ENCODE measurements around the gene IRX2.

The IRX2 gene

DNA sequence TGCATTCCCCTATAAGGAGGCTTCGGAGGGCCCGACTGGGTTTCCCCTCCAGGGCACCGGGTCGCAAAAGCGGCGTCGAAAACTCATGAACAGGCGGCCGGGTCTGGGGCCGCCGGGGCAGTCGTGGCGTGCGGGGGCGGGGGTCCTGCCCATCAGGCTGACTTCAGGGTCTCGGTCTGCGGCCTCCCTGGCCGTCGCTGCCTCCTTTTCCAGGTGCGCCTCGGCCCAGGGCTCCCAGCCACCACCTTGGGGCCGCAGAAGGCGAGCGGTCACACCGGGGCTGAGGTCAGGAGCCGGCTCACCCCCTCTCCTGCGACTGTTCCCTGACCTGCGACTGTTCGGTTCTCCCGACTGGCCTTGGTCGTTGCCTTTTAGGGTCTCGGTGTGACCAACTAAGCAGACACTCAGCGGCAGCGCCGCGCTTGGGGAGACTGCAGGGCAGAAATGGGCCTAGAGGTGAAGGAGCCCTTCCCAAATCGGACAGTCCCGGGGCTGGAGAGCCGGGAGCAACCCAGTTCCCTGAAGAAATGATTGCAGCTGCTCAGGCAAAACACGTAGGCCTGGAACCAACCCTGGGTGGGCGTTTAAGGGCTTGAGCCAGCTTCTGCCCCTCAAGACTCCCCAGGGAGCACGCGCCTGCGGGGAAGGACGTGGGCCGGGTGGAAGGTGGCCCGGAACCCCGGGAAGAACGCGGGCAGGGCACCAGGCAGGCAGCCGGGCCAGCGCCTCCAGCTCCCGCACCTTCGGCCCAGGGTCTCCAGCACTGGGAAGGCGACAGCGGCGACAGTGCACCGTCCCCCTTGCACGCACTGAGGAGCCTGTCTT is 11.2 kb downstream of the IRX2 start:
- no peak for DNase-seq

- peak; percentile 36 for DNase-seq
Measured at GRCh38 chr5:2739360-2740050, 12.0 kb downstream of the IRX2 start.

GRCh38 chr5:2738700-2739359 is 12.6 kb downstream of the IRX2 start:
- no peak for DNase-seq

GRCh38 chr5:2738156-2738699 is 13.2 kb downstream of the IRX2 start:
- DNase-seq = no peak

GRCh38 chr5:2737273-2738155 is 14.0 kb downstream of the IRX2 start:
- DNase-seq = no peak

- no peak for DNase-seq
Measured at GRCh38 chr5:2736872-2737271, 14.6 kb downstream of the IRX2 start.

DNA sequence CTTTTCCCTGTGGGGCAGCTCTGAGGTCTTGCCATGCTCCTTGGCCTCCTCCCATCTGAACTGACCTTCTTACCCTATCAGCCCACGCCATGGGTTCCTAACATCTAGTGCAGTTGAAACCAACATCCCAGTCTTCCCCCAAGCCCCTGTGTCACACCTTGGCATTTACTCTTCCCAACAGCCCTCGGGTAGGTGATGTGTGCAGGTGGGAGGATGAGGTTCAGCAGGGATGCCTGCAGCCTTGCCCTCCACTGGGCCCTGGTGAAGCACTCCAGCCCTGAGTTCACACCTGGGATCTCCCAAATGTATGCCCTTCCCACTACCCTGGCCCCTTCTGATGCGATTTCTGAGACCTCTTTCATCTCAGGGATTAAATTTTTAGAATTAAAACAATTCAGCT is 15.5 kb downstream of the IRX2 start:
- no peak for DNase-seq

DNA sequence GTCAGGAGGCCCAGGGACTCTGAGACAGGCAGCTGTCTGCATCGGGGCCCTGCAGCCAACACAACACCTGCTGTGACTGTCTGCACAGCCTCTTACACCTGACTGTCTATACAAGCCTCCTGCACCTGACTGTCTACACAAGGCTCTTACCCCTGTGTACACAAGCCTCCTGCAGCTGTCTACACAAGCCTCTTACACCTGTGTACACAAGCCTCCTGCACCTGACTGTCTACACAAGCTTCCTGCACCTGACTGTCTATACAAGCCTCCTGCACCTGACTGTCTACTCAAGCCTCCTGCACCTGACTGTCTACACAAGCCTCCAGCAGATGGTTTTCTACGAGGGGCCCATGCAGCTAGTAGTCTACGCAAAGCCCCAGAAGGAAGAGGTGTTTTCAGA is 18.6 kb downstream of the IRX2 start:
- peak; percentile 56 for DNase-seq

DNA sequence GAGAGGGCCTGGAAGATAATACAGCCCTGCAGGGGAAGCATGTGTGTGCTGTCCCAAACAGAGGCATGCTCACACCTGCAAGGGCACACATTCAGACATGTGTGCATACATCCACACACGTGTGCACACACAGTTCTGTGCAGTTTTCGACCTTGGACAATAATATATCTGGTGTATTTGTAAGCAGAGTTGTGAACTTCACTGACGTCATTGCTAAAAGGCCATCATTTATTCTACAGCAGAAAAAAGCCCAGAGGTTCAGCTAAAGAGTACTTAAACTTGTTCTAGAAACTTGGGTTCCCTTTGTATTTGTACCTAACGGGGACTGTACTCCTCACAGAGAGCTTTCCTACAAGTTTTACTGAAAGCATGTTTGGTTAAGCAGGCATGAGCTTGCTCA is 19.5 kb downstream of the IRX2 start:
- DNase-seq = no peak

- DNase-seq = no peak
Measured at GRCh38 chr5:2729189-2729588, 22.3 kb downstream of the IRX2 start.

DNA sequence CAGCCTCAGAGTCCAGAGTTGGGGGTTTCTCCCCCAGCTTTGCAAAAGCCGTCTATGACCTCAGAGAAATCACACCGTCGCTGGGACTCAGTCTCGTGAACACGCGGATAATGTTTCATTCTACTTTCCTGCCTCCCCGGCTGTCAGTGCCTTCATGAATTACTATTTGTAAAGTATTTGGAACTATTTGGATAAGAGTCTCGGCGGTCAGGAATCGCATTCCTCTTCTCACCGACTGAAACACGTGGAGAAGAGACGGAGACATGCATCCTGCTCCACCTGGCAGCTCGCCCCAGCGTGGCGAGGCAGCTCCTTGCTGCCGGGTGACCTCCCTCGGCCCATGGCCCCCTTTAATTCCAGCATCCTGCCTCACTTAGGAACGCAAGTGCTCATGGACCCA is 23.9 kb downstream of the IRX2 start:
- DNase-seq = no peak

DNA sequence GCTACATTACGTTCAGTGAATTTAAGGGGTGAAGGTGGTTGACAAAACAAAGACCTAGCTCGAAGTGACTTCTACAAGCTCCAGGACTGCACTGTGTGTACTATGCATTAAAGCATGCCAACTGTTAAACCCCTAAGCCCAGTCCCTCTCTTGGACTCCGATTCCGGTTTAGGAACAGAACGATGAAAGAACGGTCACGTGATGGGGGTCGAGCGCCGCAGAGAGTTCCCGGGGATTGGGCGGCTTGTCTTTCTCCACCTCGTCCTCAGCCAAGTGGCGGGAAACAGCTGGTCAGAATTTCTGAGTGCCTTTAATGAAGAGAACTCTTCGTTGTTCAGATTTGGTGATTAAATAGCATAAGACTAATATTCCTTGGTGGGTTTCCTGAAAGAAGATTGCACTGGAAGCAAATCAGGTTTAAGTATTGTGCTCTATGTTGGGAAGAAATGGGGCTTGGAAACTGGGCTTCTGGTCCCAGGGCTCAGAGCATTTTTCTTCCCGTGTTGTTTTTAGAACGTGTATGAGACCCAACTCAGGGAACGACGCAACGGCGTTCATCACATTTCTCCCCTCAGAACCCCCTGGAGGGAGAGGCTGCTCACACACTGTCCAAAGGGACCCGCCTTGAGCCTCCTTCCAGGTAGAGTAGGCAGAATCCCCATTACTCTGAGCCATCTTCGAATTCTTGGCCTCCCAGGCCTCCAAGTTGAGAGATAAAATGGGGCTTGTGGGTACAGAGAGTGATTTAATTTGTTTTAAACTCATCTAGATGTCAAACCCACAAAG is 25.3 kb downstream of the IRX2 start:
- DNase-seq = no peak

DNA sequence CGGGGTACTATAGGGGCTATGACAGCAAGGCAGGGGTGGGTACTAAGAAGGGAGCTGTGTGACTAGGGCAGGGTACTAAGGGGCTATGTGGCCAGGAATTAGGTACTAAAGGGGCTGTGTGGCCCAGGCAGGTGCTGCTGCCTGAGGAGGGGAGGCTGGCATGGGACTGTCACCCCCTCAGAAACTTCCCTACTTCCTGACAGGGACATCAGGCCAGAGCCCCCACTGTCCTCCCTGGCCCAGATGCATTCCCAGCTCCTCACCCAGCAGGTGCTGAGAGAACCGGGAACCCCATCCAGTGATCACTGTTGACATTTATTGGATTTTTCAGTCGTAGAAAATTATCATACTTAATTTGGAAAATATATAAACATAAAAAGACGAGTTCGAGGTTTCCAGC is 26.6 kb downstream of the IRX2 start:
- no peak for DNase-seq

- no peak for DNase-seq
Measured at GRCh38 chr5:2724031-2724581, 27.4 kb downstream of the IRX2 start.

DNA sequence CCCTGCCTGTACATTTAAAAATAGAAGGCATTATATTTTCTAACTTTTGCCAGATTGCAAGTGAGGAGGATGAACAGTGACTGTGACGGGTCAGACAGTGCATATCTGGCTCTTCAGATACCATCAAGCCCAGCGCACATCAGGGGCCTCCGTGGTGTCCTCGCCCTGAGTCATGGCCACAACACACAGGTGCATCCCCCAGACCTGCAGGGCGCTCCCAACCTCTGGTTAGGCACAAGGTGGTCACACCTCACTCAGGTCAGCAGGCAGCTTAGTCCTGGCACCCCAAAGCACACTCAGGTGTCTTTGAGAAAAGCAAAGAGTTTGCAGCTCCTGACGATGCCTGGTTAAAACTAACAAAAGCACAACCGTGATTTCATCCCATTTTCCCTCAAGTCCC is 28.6 kb downstream of the IRX2 start:
- no peak for DNase-seq

DNA sequence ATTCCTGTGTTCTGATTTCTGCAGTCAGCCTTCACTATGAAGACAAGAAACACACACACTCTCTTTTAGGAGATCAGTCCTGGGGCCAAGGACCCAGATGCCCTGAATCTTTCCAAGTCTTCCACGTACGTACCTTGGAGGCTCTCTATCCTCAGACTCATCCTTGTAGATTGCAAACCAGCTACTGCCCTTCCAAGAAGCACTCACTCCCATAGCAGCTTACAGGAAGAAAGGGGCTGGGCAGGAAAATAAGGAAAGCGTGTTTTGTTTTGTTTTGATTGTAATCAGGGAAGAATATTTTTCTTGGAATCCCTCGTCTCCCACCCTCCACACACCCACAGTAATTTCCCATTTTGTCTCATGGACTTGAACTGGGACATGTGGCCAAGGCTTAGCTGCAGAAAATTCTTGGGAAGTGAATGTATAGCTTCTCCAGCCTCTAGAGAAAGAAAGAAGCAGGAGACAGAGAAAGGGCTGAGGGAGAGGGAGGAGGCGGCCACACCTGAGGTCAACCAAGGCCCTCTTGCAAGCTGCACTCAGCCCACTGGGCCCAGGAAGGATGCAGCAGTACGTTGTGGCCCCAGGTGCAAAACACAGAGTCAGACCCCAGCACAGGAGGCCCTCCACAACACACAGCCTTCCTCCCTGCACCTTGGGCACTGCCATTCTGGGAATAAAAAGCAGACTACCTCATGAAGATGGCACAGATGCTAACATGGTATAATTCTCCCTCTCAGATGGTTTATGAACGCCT is 29.9 kb downstream of the IRX2 start:
- no peak for DNase-seq

- DNase-seq = no peak
Measured at GRCh38 chr5:2719332-2719731, 32.1 kb downstream of the IRX2 start.

GRCh38 chr5:2718115-2718514 is 33.4 kb downstream of the IRX2 start:
- no peak for DNase-seq

DNA sequence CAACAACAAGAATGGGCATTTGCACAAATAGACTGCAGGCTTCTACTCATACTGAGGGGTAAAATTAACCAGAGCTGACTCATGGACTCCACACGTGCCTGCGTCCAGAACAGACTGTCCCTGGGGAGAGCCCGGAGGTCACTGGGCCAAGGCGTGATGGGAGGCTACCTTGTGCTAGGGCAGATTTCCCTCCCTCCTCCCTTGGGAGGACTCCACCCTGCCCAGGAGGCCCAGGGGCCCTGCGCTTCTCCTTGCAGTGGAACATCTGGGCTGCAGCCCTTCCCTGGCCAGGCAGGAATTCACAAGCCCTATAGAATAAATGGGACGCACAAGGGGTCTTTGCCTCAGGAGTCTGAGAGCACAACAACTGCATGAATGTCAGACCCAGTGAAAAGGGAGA is 35.6 kb downstream of the IRX2 start:
- no peak for DNase-seq

- DNase-seq = no peak
Measured at GRCh38 chr5:2714805-2715204, 36.7 kb downstream of the IRX2 start.

- DNase-seq = no peak
Measured at GRCh38 chr5:2714026-2714425, 37.5 kb downstream of the IRX2 start.
